Loucy (cell line): ENCODE measurements around the gene HSD11B2.

ENCODE experiments used
- H2AFZ ChIP-seq: fragments of 200-600 bp; sonication (generic); 2 replicates; pipeline ENCODE4 v1.6.0; 2016; ENCODE audit warnings: antibody characterized with exemption, mild to moderate bottlenecking, low read length, moderate library complexity
- H3F3A ChIP-seq: fragments of 200-600 bp; 2 replicates; pipeline ENCODE4 v1.6.0; 2016; ENCODE audit warnings: antibody characterized with exemption, low read depth, mild to moderate bottlenecking
- H3K27me3 ChIP-seq: fragments of 200-600 bp; sonication (generic); 2 replicates; pipeline ENCODE4 v1.6.1; 2014; ENCODE audit warnings: low read length, mild to moderate bottlenecking; ENCODE audit not compliant: insufficient read depth, poor library complexity, severe bottlenecking
- H3K36me3 ChIP-seq: fragments of 200-600 bp; sonication (generic); 2 replicates; pipeline ENCODE4 v1.6.1; 2016; ENCODE audit warnings: low read length; ENCODE audit not compliant: insufficient read depth
- H3K4me1 ChIP-seq: fragments of 200-600 bp; sonication (generic); 2 replicates; pipeline ENCODE4 v1.5.1; 2014; ENCODE audit warnings: low read length, mild to moderate bottlenecking; ENCODE audit not compliant: insufficient read depth, poor library complexity, severe bottlenecking
- H3K4me2 ChIP-seq: fragments of 200-600 bp; sonication (generic); 2 replicates; pipeline ENCODE4 v1.6.0; 2014; ENCODE audit warnings: antibody characterized with exemption, low read length, low read depth, mild to moderate bottlenecking; ENCODE audit not compliant: poor library complexity, severe bottlenecking
- H3K4me3 ChIP-seq: fragments of 200-600 bp; sonication (generic); 2 replicates; pipeline ENCODE4 v1.5.1; 2014; ENCODE audit warnings: low read length, mild to moderate bottlenecking, mixed read lengths; ENCODE audit not compliant: poor library complexity, severe bottlenecking
- H3K79me2 ChIP-seq: fragments of 200-600 bp; sonication (generic); 2 replicates; pipeline ENCODE4 v1.6.1; 2014; ENCODE audit warnings: low read length; ENCODE audit not compliant: insufficient read depth
- H3K9ac ChIP-seq: fragments of 200-600 bp; sonication (generic); 2 replicates; pipeline ENCODE4 v1.6.0; 2014; ENCODE audit warnings: mild to moderate bottlenecking, low read depth, low read length, moderate library complexity; ENCODE audit not compliant: poor library complexity, severe bottlenecking
- H3K9me2 ChIP-seq: fragments of 200-600 bp; sonication (generic); replicated peaks from 2 replicates; pipeline ENCODE4 v1.6.1; 2016; ENCODE audit warnings: low read depth, low read length, mixed read lengths
- H3K9me3 ChIP-seq: fragments of 200-600 bp; sonication (generic); 2 replicates; pipeline ENCODE4 v1.6.1; 2014; ENCODE audit warnings: mild to moderate bottlenecking, antibody characterized with exemption, low read length, low read depth; ENCODE audit not compliant: insufficient read depth
- H4K20me1 ChIP-seq: fragments of 200-600 bp; sonication (generic); 2 replicates; pipeline ENCODE4 v1.6.0; 2014; ENCODE audit warnings: antibody characterized with exemption, low read length, mild to moderate bottlenecking; ENCODE audit not compliant: insufficient read depth, poor library complexity, severe bottlenecking
- EZH2phosphoT487 ChIP-seq: fragments of 200-600 bp; IDR thresholded peaks from 2 replicates; pipeline ENCODE4 v1.6.1; 2018; ENCODE audit warnings: antibody characterized with exemption, mild to moderate bottlenecking, moderate library complexity, borderline replicate concordance
- TF ChIP-seq, protein P1 (sequence below): fragments of 200-600 bp; sonication (generic); conservative IDR thresholded peaks from 2 replicates; pipeline ENCODE4 v1.5.1; 2014; ENCODE audit warnings: mild to moderate bottlenecking, antibody characterized with exemption, low read length

The HSD11B2 gene

DNA sequence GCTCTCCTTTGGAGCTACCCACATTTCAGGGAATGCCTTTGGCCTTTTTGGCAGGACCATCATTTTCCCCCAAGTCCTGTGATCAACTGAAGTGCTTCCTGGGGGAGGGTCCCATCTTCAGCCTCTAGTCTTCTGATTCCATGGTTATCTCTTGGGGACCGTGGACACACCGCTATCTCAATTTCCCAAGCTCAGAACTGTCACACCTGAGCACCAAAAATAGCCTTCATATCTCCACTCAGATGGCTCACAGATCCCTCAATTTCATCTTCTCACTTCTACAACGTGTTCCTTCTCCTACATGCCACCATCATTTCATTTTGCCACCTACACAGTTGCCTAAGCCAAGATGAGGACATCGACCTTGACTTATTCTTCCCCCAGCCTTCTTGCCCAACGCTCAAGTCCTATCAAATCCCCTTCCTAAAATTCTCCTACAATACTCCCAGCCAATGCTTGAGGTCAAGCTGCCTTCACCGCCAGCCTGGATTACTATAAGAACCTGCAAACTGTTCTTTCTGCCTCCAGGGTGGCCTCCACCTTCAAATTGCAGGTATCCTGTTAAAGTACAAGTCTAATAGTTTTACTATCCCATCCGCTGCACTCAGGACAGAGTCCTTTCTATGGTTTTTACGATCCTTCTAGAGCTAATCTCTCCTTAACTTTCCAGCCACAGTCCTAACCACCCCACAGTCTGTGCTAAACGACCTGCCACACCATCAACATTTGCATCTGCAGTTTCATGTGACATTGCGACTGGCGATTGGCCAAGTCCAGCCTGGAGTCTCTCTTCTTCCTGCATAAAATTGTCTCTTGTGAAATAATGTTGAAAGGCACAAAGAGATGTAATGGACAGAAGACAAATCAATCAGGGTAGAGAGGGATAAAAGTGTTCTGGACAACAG is 43.9 kb downstream of the HSD11B2 start:
- Histone ChIP-seq H4K20me1 (peaks cover 5% of the 10 kb centered on the region), H3F3A (no peaks in the 10 kb centered on the region), H3K36me3 (no peaks in the 10 kb centered on the region), H3K4me2 (no peak overlapping the region), H2AFZ (no peak overlapping the region), H3K4me3 (no peak overlapping the region), H3K27me3 (no peaks in the 10 kb centered on the region), H3K9me2 (no peaks in the 10 kb centered on the region), H3K9ac (no peak overlapping the region), H3K4me1 (peaks cover 12% of the 10 kb centered on the region), H3K79me2 (peaks cover 23% of the 10 kb centered on the region; the same call in 1 of the 2 replicates), H3K9me3 (no peaks in the 10 kb centered on the region)
- no peak for TF ChIP-seq EZH2phosphoT487
- TF ChIP-seq, protein P1, sequence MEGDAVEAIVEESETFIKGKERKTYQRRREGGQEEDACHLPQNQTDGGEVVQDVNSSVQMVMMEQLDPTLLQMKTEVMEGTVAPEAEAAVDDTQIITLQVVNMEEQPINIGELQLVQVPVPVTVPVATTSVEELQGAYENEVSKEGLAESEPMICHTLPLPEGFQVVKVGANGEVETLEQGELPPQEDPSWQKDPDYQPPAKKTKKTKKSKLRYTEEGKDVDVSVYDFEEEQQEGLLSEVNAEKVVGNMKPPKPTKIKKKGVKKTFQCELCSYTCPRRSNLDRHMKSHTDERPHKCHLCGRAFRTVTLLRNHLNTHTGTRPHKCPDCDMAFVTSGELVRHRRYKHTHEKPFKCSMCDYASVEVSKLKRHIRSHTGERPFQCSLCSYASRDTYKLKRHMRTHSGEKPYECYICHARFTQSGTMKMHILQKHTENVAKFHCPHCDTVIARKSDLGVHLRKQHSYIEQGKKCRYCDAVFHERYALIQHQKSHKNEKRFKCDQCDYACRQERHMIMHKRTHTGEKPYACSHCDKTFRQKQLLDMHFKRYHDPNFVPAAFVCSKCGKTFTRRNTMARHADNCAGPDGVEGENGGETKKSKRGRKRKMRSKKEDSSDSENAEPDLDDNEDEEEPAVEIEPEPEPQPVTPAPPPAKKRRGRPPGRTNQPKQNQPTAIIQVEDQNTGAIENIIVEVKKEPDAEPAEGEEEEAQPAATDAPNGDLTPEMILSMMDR, result no peak

DNA sequence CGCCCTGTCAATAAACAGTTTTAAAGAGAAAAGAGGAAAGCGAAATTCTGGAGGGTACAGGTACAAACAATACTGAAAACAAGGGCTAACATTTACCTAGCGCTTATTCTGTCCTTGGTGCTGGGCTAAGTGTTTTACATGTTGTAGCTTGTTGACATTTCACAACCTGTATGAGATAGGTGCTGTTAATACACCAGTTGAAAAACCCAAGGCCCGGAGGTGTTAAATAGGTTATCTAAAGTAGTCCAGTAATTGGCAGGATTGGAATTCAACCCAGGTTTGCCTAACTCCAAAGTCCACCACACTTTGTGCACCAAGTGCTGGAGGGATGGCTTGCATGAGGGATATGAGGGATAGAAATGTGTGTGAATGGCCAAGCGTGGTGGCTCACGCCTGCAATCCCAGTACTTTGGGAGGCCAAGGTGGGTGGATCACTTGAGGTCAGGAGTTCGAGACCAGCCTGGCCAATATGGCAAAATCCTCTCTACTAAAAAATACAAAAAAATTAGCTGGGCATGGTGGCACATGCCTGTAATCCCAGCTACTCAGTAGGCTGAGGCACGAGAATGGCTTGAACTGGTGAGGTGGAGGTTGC is 47.1 kb downstream of the HSD11B2 start:
- H3K4me2 ChIP-seq, result no peak overlapping the region
- peaks cover 8% of the 10 kb centered on the region for H4K20me1 ChIP-seq
- TF ChIP-seq, protein P1, result no peak
- TF ChIP-seq EZH2phosphoT487, result no peak
- H3K4me3 ChIP-seq, result no peak overlapping the region
- no peak overlapping the region for H2AFZ ChIP-seq
- no peaks in the 10 kb centered on the region for H3F3A ChIP-seq
- H3K9me3 ChIP-seq, result no peaks in the 10 kb centered on the region
- H3K36me3 ChIP-seq, result no peaks in the 10 kb centered on the region
- no peaks in the 10 kb centered on the region for H3K27me3 ChIP-seq
- H3K9ac ChIP-seq, result no peak overlapping the region
- H3K79me2 ChIP-seq, result peaks cover 51% of the 10 kb centered on the region
- H3K4me1 ChIP-seq, result peaks cover 22% of the 10 kb centered on the region
- no peaks in the 10 kb centered on the region for H3K9me2 ChIP-seq

DNA sequence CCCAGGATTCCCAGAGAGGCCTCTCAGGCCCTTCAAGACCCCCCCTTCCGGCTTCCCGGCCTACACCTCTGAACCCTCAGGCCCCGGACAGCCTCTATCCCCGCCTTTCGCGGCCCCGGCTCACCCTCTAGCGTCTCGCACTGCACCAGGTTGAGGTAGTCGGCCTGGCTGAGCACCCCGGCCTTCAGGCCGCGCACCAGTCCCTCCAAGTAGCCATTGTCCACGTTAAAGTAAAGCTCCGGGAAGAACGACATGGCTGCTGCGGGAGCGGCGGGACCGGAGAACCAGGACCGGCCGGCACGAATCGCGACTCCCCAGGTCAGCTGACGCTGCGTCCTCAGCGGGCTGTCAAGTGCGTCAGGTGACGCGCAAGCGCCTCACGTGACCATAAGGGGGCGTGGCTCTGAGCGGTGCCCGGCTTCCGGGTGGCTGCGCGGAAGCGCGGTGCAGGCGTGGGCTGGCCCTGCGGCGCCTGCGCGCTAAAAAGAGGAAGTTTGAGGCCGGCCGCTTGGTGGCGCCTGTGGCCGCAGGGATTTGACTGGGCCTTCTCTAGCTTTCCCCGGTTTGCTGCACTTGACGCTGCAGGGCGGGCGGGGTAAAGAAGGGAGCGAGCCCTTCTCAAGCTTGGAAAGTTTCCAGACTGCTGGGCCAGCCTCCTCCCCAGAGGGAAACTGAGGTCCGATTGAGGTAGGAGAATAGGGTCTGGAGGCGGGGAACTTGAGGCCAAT is 50.1 kb downstream of the HSD11B2 start, which contains the start of gene ATP6V0D1:
Gene ATP6V0D1, minus strand, starts transcription at position 325 of the 728 bp plus-strand sequence. Its CDS starts 71 bp downstream, at position 254.
- Histone ChIP-seq H2AFZ (peak within 1 kb of the TSS; percentile 83), H3F3A (no peaks in the 10 kb centered on the region), H3K4me3 (peak within 1 kb of the TSS; percentile 92), H3K79me2 (peaks cover 51% of the 10 kb centered on the region), H3K4me1 (peaks cover 22% of the 10 kb centered on the region), H4K20me1 (peaks cover 3% of the 10 kb centered on the region), H3K36me3 (no peaks in the 10 kb centered on the region), H3K4me2 (peak within 1 kb of the TSS; percentile 97), H3K27me3 (no peaks in the 10 kb centered on the region), H3K9ac (peak within 1 kb of the TSS; percentile 97), H3K9me3 (no peaks in the 10 kb centered on the region), H3K9me2 (no peaks in the 10 kb centered on the region)
- TF ChIP-seq, protein P1, result peak; percentile 73
- TF ChIP-seq EZH2phosphoT487, result no peak
